ENCODE data around the gene STAB2. TPM values are rescaled to one million over a fixed set of nuclear protein-coding genes. Genes with fewer than 3 reads are reported as not detected.
"Not testable (repeated sequence)": the region's sequence is repeated elsewhere in the genome, so short reads cannot be mapped to it uniquely, and the experiment has no call there.

The STAB2 gene
- total RNA-seq, 1 donor from 2014 or later, result not detected

GRCh38 chr12:103805655-103806360 lies 218.7 kb downstream of the STAB2 start:
- DNase-seq (ENCODE audit: low read depth), result no peak
- no peaks in the 10 kb centered on the region for H3K27me3 ChIP-seq (ENCODE audit: control insufficient read depth, insufficient read depth, low read length)
- no peak for TF ChIP-seq CTCF (IDR thresholded peaks at IDR 0.05; ENCODE audit: insufficient read depth, low read length, poor library complexity, severe bottlenecking)
- no peaks in the 10 kb centered on the region for H3K36me3 ChIP-seq (ENCODE audit: control insufficient read depth, insufficient read depth, low read length)
- H3K4me3 ChIP-seq (ENCODE audit: low read depth, low read length), result no peak overlapping the region

- H3K27me3 ChIP-seq (ENCODE audit: control insufficient read depth, insufficient read depth, low read length), result no peaks in the 10 kb centered on the region
- TF ChIP-seq CTCF (IDR thresholded peaks at IDR 0.05; ENCODE audit: insufficient read depth, low read length, poor library complexity, severe bottlenecking), result no peak
- H3K36me3 ChIP-seq (ENCODE audit: control insufficient read depth, insufficient read depth, low read length), result no peaks in the 10 kb centered on the region
- no peak overlapping the region for H3K4me3 ChIP-seq (ENCODE audit: low read depth, low read length)
- no peak for DNase-seq (ENCODE audit: low read depth)
Observed at GRCh38 chr12:103806803-103807202, 219.7 kb downstream of the STAB2 start.

- no peak for DNase-seq (ENCODE audit: low read depth)
- Histone ChIP-seq H3K4me3 (ENCODE audit: low read depth, low read length) (no peak overlapping the region), H3K36me3 (ENCODE audit: control insufficient read depth, insufficient read depth, low read length) (no peaks in the 10 kb centered on the region), H3K27me3 (ENCODE audit: control insufficient read depth, insufficient read depth, low read length) (no peaks in the 10 kb centered on the region)
- TF ChIP-seq CTCF (IDR thresholded peaks at IDR 0.05; ENCODE audit: insufficient read depth, low read length, poor library complexity, severe bottlenecking), result no peak
Observed at GRCh38 chr12:103807561-103808238, 220.6 kb downstream of the STAB2 start.

GRCh38 chr12:103808239-103808880 lies 221.3 kb downstream of the STAB2 start:
- no peaks in the 10 kb centered on the region for H3K36me3 ChIP-seq (ENCODE audit: control insufficient read depth, insufficient read depth, low read length)
- no peak overlapping the region for H3K4me3 ChIP-seq (ENCODE audit: low read depth, low read length)
- DNase-seq (ENCODE audit: low read depth), result no peak
- TF ChIP-seq CTCF (IDR thresholded peaks at IDR 0.05; ENCODE audit: insufficient read depth, low read length, poor library complexity, severe bottlenecking), result no peak
- H3K27me3 ChIP-seq (ENCODE audit: control insufficient read depth, insufficient read depth, low read length), result no peaks in the 10 kb centered on the region

GRCh38 chr12:103809154-103809553 lies 222.1 kb downstream of the STAB2 start:
- Histone ChIP-seq H3K36me3 (ENCODE audit: control insufficient read depth, insufficient read depth, low read length) (no peaks in the 10 kb centered on the region), H3K27me3 (ENCODE audit: control insufficient read depth, insufficient read depth, low read length) (no peaks in the 10 kb centered on the region), H3K4me3 (ENCODE audit: low read depth, low read length) (no peak overlapping the region)
- DNase-seq (ENCODE audit: low read depth), result no peak
- no peak for TF ChIP-seq CTCF (IDR thresholded peaks at IDR 0.05; ENCODE audit: insufficient read depth, low read length, poor library complexity, severe bottlenecking)

- not testable (repeated sequence) for DNase-seq (ENCODE audit: low read depth); H3K36me3 ChIP-seq (ENCODE audit: control insufficient read depth, insufficient read depth, low read length); H3K27me3 ChIP-seq (ENCODE audit: control insufficient read depth, insufficient read depth, low read length); H3K4me3 ChIP-seq (ENCODE audit: low read depth, low read length)
Observed at GRCh38 chr12:103809639-103810038, 222.6 kb downstream of the STAB2 start.
